H1 (cell line): Measurements from ENCODE around the gene GLRA2. TPM values are rescaled to one million over a fixed set of nuclear protein-coding genes. Genes with fewer than 3 reads are reported as not detected.

Experiments
- CTCF ChIA-PET: fragments of 300-600 bp; sonication (Branson Sonifier 250); formaldehyde crosslinking; loops from one replicate; lab custom pipeline; 2021; ENCODE audit not compliant: partially characterized antibody; lab: Charles Lee
- POLR2A ChIA-PET: fragments of 300-600 bp; sonication (Branson Sonifier 250); formaldehyde crosslinking; loops from one replicate; lab custom pipeline; 2021; ENCODE audit warnings: inconsistent platforms; ENCODE audit not compliant: partially characterized antibody; lab: Charles Lee
- DNase-seq, 2 experiments: peaks; one replicate each; pipeline versions ENCODE4 v3.0.0 to v3.0.0-alpha.2; 2010 to 2022; ENCODE audit warnings: low spot score in 2 of 2, low read depth in 1 of 2, mixed read lengths in 1 of 2
- FAIRE-seq: peaks from 2 replicates; lab custom pipeline; 2011; peaks lifted over from hg19 to GRCh38; lab: Jason Lieb, UNC
- H2AFZ ChIP-seq: 2 replicates; pipeline ENCODE4 v1.8.1; 2012; ENCODE audit warnings: low read length, inconsistent platforms
- H2AK5ac ChIP-seq: 2 replicates; pipeline ENCODE4 v1.6.1; 2013; ENCODE audit warnings: low read depth, low read length
- H2BK120ac ChIP-seq: replicated peaks from 2 replicates; pipeline ENCODE3; 2013; ENCODE audit warnings: low read depth, low read length, inconsistent platforms
- H2BK12ac ChIP-seq: 2 replicates; pipeline ENCODE4 v1.6.1; 2013; ENCODE audit warnings: low read depth, low read length
- H2BK15ac ChIP-seq: 2 replicates; pipeline ENCODE4 v1.6.1; 2013; ENCODE audit warnings: low read length
- H2BK20ac ChIP-seq: 2 replicates; pipeline ENCODE4 v1.6.1; 2013; ENCODE audit warnings: low read length
- H2BK5ac ChIP-seq: 2 replicates; pipeline ENCODE4 v1.6.1; 2013; ENCODE audit warnings: low read depth, low read length
- H3K14ac ChIP-seq: 2 replicates; pipeline ENCODE4 v1.6.1; 2013; ENCODE audit warnings: inconsistent platforms; ENCODE audit not compliant: insufficient read length
- H3K18ac ChIP-seq: 2 replicates; pipeline ENCODE4 v1.6.1; 2013; ENCODE audit warnings: low read length; ENCODE audit errors: extremely low read depth
- H3K23ac ChIP-seq: 2 replicates; pipeline ENCODE4 v1.6.1; 2013; ENCODE audit warnings: inconsistent platforms; ENCODE audit not compliant: insufficient read length
- H3K23me2 ChIP-seq: 2 replicates; pipeline ENCODE4 v1.6.1; 2013; ENCODE audit warnings: low read depth, low read length
- H3K27ac ChIP-seq: 2 replicates; pipeline ENCODE4 v1.6.1; 2011; ENCODE audit warnings: low read depth, low read length, inconsistent platforms
- H3K27me3 ChIP-seq, 4 experiments: replicated peaks in 1 of 4; 1 replicate in 1 of 4; 2 replicates in 3 of 4; pipeline versions ENCODE4 v1.6.1 to v1.8.1; 2011 to 2013; ENCODE audit warnings: low read length in 3 of 4, mild to moderate bottlenecking in 3 of 4, inconsistent platforms in 2 of 4, mixed read lengths in 2 of 4, moderate library complexity in 1 of 4; ENCODE audit not compliant: control insufficient read depth in 3 of 4, insufficient read depth in 3 of 4; ENCODE audit errors: extremely low read depth in 1 of 4
- H3K36me3 ChIP-seq, 4 experiments: 2 replicates each; pipeline versions ENCODE4 v1.6.1 to v1.8.1; 2011 to 2013; ENCODE audit warnings: mild to moderate bottlenecking in 4 of 4, low read length in 3 of 4, moderate library complexity in 2 of 4, control low read depth in 1 of 4, inconsistent platforms in 1 of 4; ENCODE audit not compliant: insufficient read depth in 4 of 4, control insufficient read depth in 2 of 4
- H3K4ac ChIP-seq: replicated peaks from 2 replicates; pipeline ENCODE3; 2013; ENCODE audit warnings: low read length, low read depth, mixed read lengths, inconsistent platforms; ENCODE audit not compliant: insufficient read length
- H3K4me1 ChIP-seq, 4 experiments: replicated peaks in 1 of 4; 1 replicate in 1 of 4; 2 replicates in 3 of 4; pipeline versions ENCODE4 v1.6.1 to v1.8.1; 2011 to 2013; ENCODE audit warnings: low read length in 3 of 4, inconsistent platforms in 2 of 4, mixed read lengths in 1 of 4; ENCODE audit not compliant: insufficient read depth in 4 of 4, control insufficient read depth in 3 of 4
- H3K4me2 ChIP-seq, 2 experiments: 2 replicates each; pipeline versions ENCODE4 v1.6.1 to v1.8.1; 2011 to 2013; ENCODE audit warnings: low read depth in 2 of 2, low read length in 2 of 2, control low read depth in 1 of 2, inconsistent platforms in 1 of 2, mild to moderate bottlenecking in 1 of 2; ENCODE audit not compliant: insufficient read depth in 1 of 2
- H3K4me3 ChIP-seq, 4 experiments: fragments of 200-600, 300-600 bp in 1 of 4; sonication (generic), shearing (Covaris generic), sonication (Bioruptor Twin) in 1 of 4; 2 replicates each; pipeline versions ENCODE4 v1.5.1 to v1.8.1; 2011 to 2016; ENCODE audit warnings: low read length in 4 of 4, low read depth in 3 of 4, control low read depth in 2 of 4, inconsistent platforms in 2 of 4, mild to moderate bottlenecking in 2 of 4, mixed read lengths in 1 of 4, moderate library complexity in 1 of 4; ENCODE audit not compliant: insufficient read depth in 2 of 4; ENCODE audit errors: extremely low read depth in 1 of 4
- H3K56ac ChIP-seq: replicated peaks from 2 replicates; pipeline ENCODE3; 2013; ENCODE audit warnings: low read depth, mild to moderate bottlenecking, mixed read lengths, low read length, inconsistent platforms; ENCODE audit not compliant: insufficient read length
- H3K79me1 ChIP-seq: 2 replicates; pipeline ENCODE4 v1.6.1; 2013; ENCODE audit warnings: low read depth, low read length, control low read depth
- H3K79me2 ChIP-seq, 2 experiments: 2 replicates each; pipeline versions ENCODE4 v1.6.1 to v1.8.1; 2012 to 2013; ENCODE audit warnings: low read length in 2 of 2, mild to moderate bottlenecking in 2 of 2, inconsistent platforms in 1 of 2; ENCODE audit not compliant: insufficient read depth in 2 of 2, control insufficient read depth in 1 of 2
- H3K9ac ChIP-seq, 4 experiments: replicated peaks in 1 of 4; 1 replicate in 1 of 4; 2 replicates in 3 of 4; pipeline versions ENCODE4 v1.6.1 to v1.8.1; 2011 to 2013; ENCODE audit warnings: low read depth in 3 of 4, low read length in 3 of 4, control low read depth in 2 of 4, mild to moderate bottlenecking in 2 of 4, moderate library complexity in 2 of 4, inconsistent platforms in 1 of 4; ENCODE audit errors: extremely low read depth in 1 of 4
- H3K9me3 ChIP-seq, 2 experiments: 2 replicates each; pipeline versions ENCODE4 v1.6.1 to v1.8.1; 2012 to 2013; ENCODE audit warnings: mild to moderate bottlenecking in 2 of 2, moderate library complexity in 2 of 2, control low read depth in 1 of 2, inconsistent platforms in 1 of 2, low read depth in 1 of 2, low read length in 1 of 2, mixed read lengths in 1 of 2; ENCODE audit not compliant: insufficient read depth in 2 of 2
- H4K20me1 ChIP-seq, 2 experiments: replicated peaks in 1 of 2; 2 replicates each; pipeline versions ENCODE3 to v1.8.1; 2011 to 2013; ENCODE audit warnings: inconsistent platforms in 2 of 2, low read length in 2 of 2, mild to moderate bottlenecking in 1 of 2; ENCODE audit not compliant: insufficient read depth in 2 of 2, control insufficient read depth in 1 of 2
- H4K5ac ChIP-seq: 2 replicates; pipeline ENCODE4 v1.6.1; 2013; ENCODE audit warnings: low read length, low read depth, mixed read lengths, inconsistent platforms; ENCODE audit not compliant: insufficient read length
- H4K8ac ChIP-seq: 2 replicates; pipeline ENCODE4 v1.8.0; 2013; ENCODE audit warnings: mild to moderate bottlenecking, moderate library complexity, low read length, inconsistent platforms; ENCODE audit not compliant: insufficient read depth; ENCODE audit errors: extremely low read depth
- H4K91ac ChIP-seq: replicated peaks from 2 replicates; pipeline ENCODE3; 2013; ENCODE audit warnings: low read length, mixed read lengths, inconsistent platforms; ENCODE audit not compliant: insufficient read length
- BCL11A ChIP-seq, 2 experiments: IDR thresholded peaks; one replicate each; pipeline ENCODE4 v1.6.1; 2011; ENCODE audit warnings: low read depth in 2 of 2, low read length in 2 of 2, mild to moderate bottlenecking in 2 of 2
- CTBP2 ChIP-seq: IDR thresholded peaks from 2 replicates; pipeline ENCODE4 v1.7.0; 2011; ENCODE audit warnings: borderline replicate concordance, mild to moderate bottlenecking, moderate library complexity, mixed read lengths, low read length; ENCODE audit not compliant: insufficient read depth, insufficient read length
- EZH2 ChIP-seq: fragments of 200-600 bp; sonication (generic); IDR thresholded peaks from 2 replicates; pipeline ENCODE4 v1.7.1; 2012; ENCODE audit warnings: low read depth, mild to moderate bottlenecking, moderate library complexity, low read length, inconsistent platforms; ENCODE audit not compliant: severe bottlenecking
- GTF2F1 ChIP-seq: IDR thresholded peaks from 2 replicates; pipeline ENCODE4 v1.6.1; 2012; ENCODE audit warnings: low read depth, low read length, improper control_type of control experiment, borderline replicate concordance
- HDAC6 ChIP-seq: IDR thresholded peaks from one replicate; pipeline ENCODE4 v1.7.1; 2012; ENCODE audit warnings: low read depth, mild to moderate bottlenecking, inconsistent platforms, low read length, moderate library complexity
- JUND ChIP-seq: IDR thresholded peaks from 2 replicates; pipeline ENCODE4 v1.6.1; 2011; ENCODE audit warnings: mild to moderate bottlenecking, improper control_type of control experiment, low read length
- KDM1A ChIP-seq: fragments of 200-600, 300-600 bp; sonication (generic); IDR thresholded peaks from 2 replicates; pipeline ENCODE4 v1.7.1; 2016; ENCODE audit warnings: mild to moderate bottlenecking, low read length, borderline replicate concordance
- NRF1 ChIP-seq: IDR thresholded peaks from 2 replicates; pipeline ENCODE4 v1.6.1; 2011; ENCODE audit warnings: mild to moderate bottlenecking, low read depth, low read length, improper control_type of control experiment
- POLR2A ChIP-seq, 2 experiments: IDR thresholded peaks; 1 replicate in 1 of 2; 2 replicates in 1 of 2; pipeline ENCODE4 v1.6.1; 2011; ENCODE audit warnings: low read depth in 2 of 2, low read length in 2 of 2, mild to moderate bottlenecking in 2 of 2; ENCODE audit errors: control extremely low read depth in 1 of 2
- SIN3A ChIP-seq, 2 experiments: IDR thresholded peaks in 1 of 2; conservative IDR thresholded peaks in 1 of 2; 2 replicates each; pipeline ENCODE4 v1.6.1; 2011 to 2012; ENCODE audit warnings: low read length in 2 of 2, improper control_type of control experiment in 1 of 2, low read depth in 1 of 2, mild to moderate bottlenecking in 1 of 2
- SIRT6 ChIP-seq: IDR thresholded peaks from one replicate; pipeline ENCODE4 v1.7.1; 2012; ENCODE audit warnings: low read length, inconsistent platforms
- SP1 ChIP-seq: IDR thresholded peaks from 2 replicates; pipeline ENCODE4 v1.6.1; 2011; ENCODE audit warnings: low read depth, low read length
- SRF ChIP-seq: IDR thresholded peaks from 2 replicates; pipeline ENCODE4 v1.6.1; 2011; ENCODE audit warnings: mild to moderate bottlenecking, low read depth, low read length, moderate library complexity
- TAF7 ChIP-seq: optimal IDR thresholded peaks from 2 replicates; pipeline ENCODE3; 2011; ENCODE audit warnings: low read depth, mild to moderate bottlenecking, inconsistent platforms, low read length, moderate library complexity, borderline replicate concordance
- ZNF274 ChIP-seq: IDR thresholded peaks from 2 replicates; pipeline ENCODE4 v1.7.0; 2012; ENCODE audit warnings: low read length, borderline replicate concordance; ENCODE audit errors: extremely low read depth
- WGBS, 2 experiments: shearing (Covaris generic) in 1 of 2; methylation state at CpG; one replicate each; pipeline versions ENCODE4 v1.1.6 to v1.1.7; 2013 to 2015; ENCODE audit warnings: low lambda C conversion rate in 2 of 2, mixed read lengths in 2 of 2, inconsistent platforms in 1 of 2, low coverage in 1 of 2, missing lambda C conversion rate in 1 of 2; ENCODE audit not compliant: insufficient replicate concordance in 2 of 2, insufficient coverage in 1 of 2, insufficient read length in 1 of 2; ENCODE audit errors: extremely low coverage in 1 of 2, missing lambda C conversion rate in 1 of 2; 5-methylcytosine and 5-hydroxymethylcytosine counted together
- polyA plus RNA-seq, 7 experiments: library from polyadenylated mRNA; depleted of rRNA in 3 of 7; stranded (reverse) in 5 of 7; unstranded in 2 of 7; fragments of >200 nt in 5 of 7; fragments of 200-250 nt in 2 of 7; gene quantifications; 1 replicate in 5 of 7; 2 replicates in 1 of 7; 4 replicates in 1 of 7; pipeline versions ENCODE4 v1.2.1 to v1.2.3, GENCODE V29; 2011 to 2013; ENCODE audit warnings: missing spikeins in 2 of 7, mixed read lengths in 2 of 7
- total RNA-seq: library from RNA; stranded (reverse); fragmentation: NEBNext Ultra II Directional; extraction: Animal tissue kit (Norgen Biotek cat#: 25700); gene quantifications from 2 replicates; pipeline ENCODE4 v1.2.1, GENCODE V29; 2021

GLRA2 gene
- total and polyA plus RNA-seq, 2 of the 8 experiments (the other 6 are each of a cell fraction or from before 2014, with no cell fraction given) = not detected

DNA sequence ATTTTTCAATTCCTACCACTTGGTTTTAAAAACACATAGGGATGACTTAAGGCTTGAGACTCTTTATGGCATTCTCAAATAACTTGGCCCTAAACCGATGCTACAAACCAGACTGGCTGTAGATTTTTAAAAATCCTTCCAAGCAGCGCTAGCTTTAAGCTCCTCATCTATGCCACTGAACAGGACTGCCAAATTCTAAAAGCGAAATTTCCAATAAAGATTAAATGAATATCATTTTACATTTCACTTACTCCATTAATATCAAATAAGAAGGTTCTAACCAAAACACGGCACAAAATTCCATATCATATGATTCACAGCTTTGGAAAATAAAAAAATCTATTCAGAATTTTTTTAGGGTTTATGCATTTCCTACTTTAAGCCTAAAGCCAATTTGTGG is 209.3 kb downstream of the GLRA2 start:
- ChIA-PET CTCF (no interaction called here), POLR2A (no interaction called here)
- no peak for FAIRE-seq

More for the DNA sequence above, 209.3 kb downstream of the GLRA2 start:
- no peak overlapping the region for H3K56ac ChIP-seq
- no peak overlapping the region for H3K4me3 ChIP-seq
- no peak overlapping the region for H4K5ac ChIP-seq
- no peaks in the 10 kb centered on the region for H3K4me1 ChIP-seq
- TF ChIP-seq JUND (no peak), SIN3A (conservative IDR thresholded peaks at IDR 0.05 in 1 of 2, IDR thresholded peaks at IDR 0.05 in 1 of 2; ENCODE audit: low read depth in 1 of 2, low read length in 2 of 2) (no peak), SP1 (no peak), POLR2A (IDR thresholded peaks at IDR 0.05; ENCODE audit: control extremely low read depth in 1 of 2, low read depth in 2 of 2, low read length in 2 of 2) (no peak), TAF7 (no peak), ZNF274 (no peak), EZH2 (no peak), NRF1 (no peak), KDM1A (no peak), HDAC6 (no peak), SRF (no peak), BCL11A (IDR thresholded peaks at IDR 0.05; ENCODE audit: low read depth in 2 of 2, low read length in 2 of 2) (no peak), CTBP2 (no peak), SIRT6 (no peak), GTF2F1 (no peak)
- H2AFZ ChIP-seq = no peak overlapping the region
- no peaks in the 10 kb centered on the region for H4K20me1 ChIP-seq
- no peak overlapping the region for H4K8ac ChIP-seq
- no peak overlapping the region for H3K23ac ChIP-seq
- no peak overlapping the region for H2BK120ac ChIP-seq
- no peaks in the 10 kb centered on the region for H3K27me3 ChIP-seq
- no peaks in the 10 kb centered on the region for H3K9me3 ChIP-seq
- H3K79me2 ChIP-seq = no peaks in the 10 kb centered on the region
- no peak for DNase-seq
- no peak overlapping the region for H3K9ac ChIP-seq
- H3K14ac ChIP-seq = no peak overlapping the region
- no peaks in the 10 kb centered on the region; the same call in 1 of the 2 replicates for H3K23me2 ChIP-seq
- H3K4me2 ChIP-seq = no peak overlapping the region
- no peak overlapping the region for H2BK5ac ChIP-seq
- H3K4ac ChIP-seq = no peak overlapping the region
- H3K27ac ChIP-seq = no peak overlapping the region
- H3K36me3 ChIP-seq = no peaks in the 10 kb centered on the region
- H3K79me1 ChIP-seq = no peaks in the 10 kb centered on the region
- no peak overlapping the region for H2BK15ac ChIP-seq
- no peak overlapping the region for H3K18ac ChIP-seq
- H2BK12ac ChIP-seq = no peak overlapping the region
- H4K91ac ChIP-seq = no peak overlapping the region
- H2BK20ac ChIP-seq = no peak overlapping the region
- H2AK5ac ChIP-seq = no peak overlapping the region
- 91% methylated on average over 4 of the region's 4 CpGs; no CpG with 5 or more reads in 1 of the 2 experiments for WGBS, 2 experiments
